GM23338 (cell line): Measurements from ENCODE around the gene NPAS3.

Experiments
- POLR2AphosphoS5 ChIP-seq: IDR thresholded peaks from 2 replicates; pipeline ENCODE4 v1.6.1; 2016; ENCODE audit warnings: antibody characterized with exemption, low read depth
- TF ChIP-seq, protein P1 (sequence below), 2 experiments: fragments of 200-600 bp in 1 of 2; sonication (generic) in 1 of 2; conservative IDR thresholded peaks; 2 replicates each; pipeline versions ENCODE4 v1.5.1 to v1.6.1; 2016 to 2017; ENCODE audit warnings: antibody characterized with exemption in 2 of 2, low read depth in 2 of 2, mild to moderate bottlenecking in 2 of 2, moderate library complexity in 1 of 2

DNA sequence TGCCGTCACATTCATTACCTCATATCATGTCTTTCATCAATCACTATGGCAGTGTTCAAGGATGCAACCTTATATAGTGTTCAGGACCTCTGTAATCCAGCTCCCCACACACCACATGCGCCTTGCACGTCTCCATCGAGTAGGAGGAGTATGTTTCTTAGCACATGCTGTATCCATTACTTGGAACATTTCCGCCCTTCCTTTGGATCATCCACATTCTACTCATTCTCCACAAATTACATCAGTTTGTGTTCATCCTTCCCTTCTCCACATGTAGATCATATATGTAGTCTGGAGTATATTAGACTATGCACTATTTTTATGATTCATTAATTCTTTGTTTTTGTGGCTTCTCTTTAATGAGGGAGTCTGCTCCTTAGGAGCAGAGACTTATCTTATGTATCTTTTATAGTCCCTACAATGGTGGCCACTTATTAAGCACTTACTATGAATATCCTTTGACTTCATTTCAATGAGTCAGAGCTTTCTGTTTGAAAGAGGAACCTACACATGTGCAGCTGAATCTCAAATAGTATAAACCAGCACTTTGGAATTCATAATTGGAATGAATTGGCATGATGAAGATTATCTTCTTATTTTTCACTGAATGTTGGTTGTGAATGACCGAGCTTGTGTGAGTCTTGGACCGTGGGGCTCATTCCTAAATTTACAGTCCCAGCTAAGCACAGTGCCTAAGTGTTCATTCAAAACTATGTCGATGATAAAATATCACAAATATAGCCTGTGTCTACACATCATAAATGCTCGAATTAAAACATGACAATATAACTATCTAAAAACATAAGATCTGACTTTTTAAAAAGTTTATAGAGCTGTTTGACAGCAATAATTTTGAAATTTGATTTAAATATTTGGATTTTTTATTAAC, 30.2 kb upstream of the NPAS3 start:
- no peak for TF ChIP-seq POLR2AphosphoS5
- TF ChIP-seq, protein P1, sequence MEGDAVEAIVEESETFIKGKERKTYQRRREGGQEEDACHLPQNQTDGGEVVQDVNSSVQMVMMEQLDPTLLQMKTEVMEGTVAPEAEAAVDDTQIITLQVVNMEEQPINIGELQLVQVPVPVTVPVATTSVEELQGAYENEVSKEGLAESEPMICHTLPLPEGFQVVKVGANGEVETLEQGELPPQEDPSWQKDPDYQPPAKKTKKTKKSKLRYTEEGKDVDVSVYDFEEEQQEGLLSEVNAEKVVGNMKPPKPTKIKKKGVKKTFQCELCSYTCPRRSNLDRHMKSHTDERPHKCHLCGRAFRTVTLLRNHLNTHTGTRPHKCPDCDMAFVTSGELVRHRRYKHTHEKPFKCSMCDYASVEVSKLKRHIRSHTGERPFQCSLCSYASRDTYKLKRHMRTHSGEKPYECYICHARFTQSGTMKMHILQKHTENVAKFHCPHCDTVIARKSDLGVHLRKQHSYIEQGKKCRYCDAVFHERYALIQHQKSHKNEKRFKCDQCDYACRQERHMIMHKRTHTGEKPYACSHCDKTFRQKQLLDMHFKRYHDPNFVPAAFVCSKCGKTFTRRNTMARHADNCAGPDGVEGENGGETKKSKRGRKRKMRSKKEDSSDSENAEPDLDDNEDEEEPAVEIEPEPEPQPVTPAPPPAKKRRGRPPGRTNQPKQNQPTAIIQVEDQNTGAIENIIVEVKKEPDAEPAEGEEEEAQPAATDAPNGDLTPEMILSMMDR (conservative IDR thresholded peaks at IDR 0.05; ENCODE audit: low read depth in 2 of 2) = no peak
